Left lobe of liver (tissue), 2 donors: ENCODE measurements around the gene ZNF366. TPM values are rescaled to one million over a fixed set of nuclear protein-coding genes. Genes with fewer than 3 reads are reported as not detected.

Experiments used
- ATAC-seq: fragments of 200-7000 bp; cut with Tn5 transposase; one replicate; pipeline ENCODE4 v1.9.1; 2020; ENCODE audit warnings: mild to moderate bottlenecking, moderate library complexity
- DNase-seq: peaks from one replicate; pipeline ENCODE4 v3.0.0-alpha.2; 2020; ENCODE audit warnings: low spot score
- total RNA-seq: library from RNA; stranded (reverse); gene quantifications from one replicate; pipeline ENCODE4 v1.2.1, GENCODE V29; 2021
- donor health status: DM: no; HTN: no; CAD: no; lungs with moderate emphysema.
- donor health status: DM: no; HTN: yes; CAD: no.

ZNF366 gene
- total RNA-seq, 1 donor from 2014 or later = 1.7 TPM

GRCh38 chr5:72523960-72524582 lies 16.9 kb upstream of the ZNF366 start:
- no peak for DNase-seq

DNA sequence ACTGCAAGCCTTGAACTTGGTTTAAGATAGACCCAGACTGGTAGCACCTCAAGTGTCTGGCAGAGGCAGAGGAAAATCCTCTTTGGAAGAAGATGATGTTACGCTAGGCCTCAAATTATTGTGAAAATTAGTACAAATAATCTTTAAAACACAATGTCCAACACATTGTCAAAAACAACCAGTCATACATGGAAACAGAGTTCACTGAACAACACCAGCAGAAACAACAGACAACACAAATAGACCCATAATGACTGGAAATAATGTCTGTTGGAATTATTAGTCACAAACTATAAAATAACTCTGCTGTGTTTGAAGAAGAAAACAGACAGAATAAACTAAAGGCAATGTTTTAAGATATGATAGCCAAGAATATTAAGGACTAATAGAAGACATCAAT lies 15.4 kb upstream of the ZNF366 start:
- no peak for DNase-seq
- no peak for ATAC-seq

More at GRCh38 chr5:72523960-72524582, 16.9 kb upstream of the ZNF366 start:
- ATAC-seq = peak; percentile 65

DNA sequence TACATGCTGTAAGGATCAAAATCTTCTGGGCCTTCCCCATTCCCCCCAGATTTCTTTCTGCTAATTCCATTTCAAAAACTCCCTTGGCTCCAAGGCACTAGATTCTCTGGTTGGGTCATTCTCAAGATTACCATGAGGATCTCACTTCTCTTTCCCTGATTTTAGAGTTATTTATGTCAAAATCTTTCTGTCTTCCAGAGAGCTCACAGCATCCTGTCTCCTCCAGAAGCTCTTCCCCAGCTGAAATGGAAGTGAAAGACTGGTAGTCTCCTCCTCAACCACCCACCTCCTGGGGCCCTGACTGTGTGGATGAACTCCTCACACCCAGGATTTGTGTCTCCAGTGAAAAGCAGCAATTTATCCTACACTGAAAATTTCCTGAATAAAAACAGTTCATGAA lies 11.9 kb upstream of the ZNF366 start:
- DNase-seq (no peak), ATAC-seq (no peak)

DNA sequence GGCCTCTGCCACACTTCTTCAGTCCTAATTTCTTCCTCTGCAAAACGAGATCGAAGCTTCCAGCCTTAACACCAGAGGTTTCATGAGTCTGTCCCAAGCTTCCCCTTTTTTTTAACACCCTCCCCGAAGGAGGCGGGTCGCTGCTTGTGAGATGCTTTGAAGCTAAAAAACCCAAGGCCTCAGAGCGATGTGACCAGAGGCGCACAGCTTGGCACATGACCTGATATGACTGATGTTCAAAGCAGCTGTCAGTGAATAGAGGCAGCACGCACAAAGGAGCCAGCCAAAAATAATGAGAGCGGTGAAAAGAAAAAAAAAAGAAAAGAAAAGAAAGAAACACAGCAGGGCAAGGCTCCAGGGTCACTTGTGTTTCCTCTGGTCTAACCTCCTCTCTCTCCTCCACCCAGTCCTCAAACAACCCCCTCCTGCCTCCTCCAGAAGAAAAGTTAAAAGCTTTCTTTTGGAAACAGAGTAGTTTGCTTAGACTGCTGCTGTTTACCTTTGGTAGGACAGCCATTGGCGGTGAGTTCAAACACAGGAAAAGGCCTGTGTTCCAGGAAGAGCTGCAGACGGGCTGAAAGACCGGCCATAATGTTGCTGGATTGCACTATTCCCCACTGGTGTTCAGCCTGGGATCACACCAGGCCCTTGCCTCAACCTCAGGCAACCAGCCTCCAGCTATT lies 10.9 kb upstream of the ZNF366 start:
- no peak for DNase-seq

GRCh38 chr5:72516916-72517315 lies 9.7 kb upstream of the ZNF366 start:
- ATAC-seq (no peak), DNase-seq (no peak)

More for the DNA sequence above, 10.9 kb upstream of the ZNF366 start:
- ATAC-seq = no peak

- no peak for ATAC-seq
These were observed 8.0 kb upstream of the ZNF366 start for GRCh38 chr5:72515211-72515610.

GRCh38 chr5:72512593-72512860 lies 5.3 kb upstream of the ZNF366 start:
- DNase-seq = no peak
- no peak for ATAC-seq

More at GRCh38 chr5:72515211-72515610, 8.0 kb upstream of the ZNF366 start:
- no peak for DNase-seq

DNA sequence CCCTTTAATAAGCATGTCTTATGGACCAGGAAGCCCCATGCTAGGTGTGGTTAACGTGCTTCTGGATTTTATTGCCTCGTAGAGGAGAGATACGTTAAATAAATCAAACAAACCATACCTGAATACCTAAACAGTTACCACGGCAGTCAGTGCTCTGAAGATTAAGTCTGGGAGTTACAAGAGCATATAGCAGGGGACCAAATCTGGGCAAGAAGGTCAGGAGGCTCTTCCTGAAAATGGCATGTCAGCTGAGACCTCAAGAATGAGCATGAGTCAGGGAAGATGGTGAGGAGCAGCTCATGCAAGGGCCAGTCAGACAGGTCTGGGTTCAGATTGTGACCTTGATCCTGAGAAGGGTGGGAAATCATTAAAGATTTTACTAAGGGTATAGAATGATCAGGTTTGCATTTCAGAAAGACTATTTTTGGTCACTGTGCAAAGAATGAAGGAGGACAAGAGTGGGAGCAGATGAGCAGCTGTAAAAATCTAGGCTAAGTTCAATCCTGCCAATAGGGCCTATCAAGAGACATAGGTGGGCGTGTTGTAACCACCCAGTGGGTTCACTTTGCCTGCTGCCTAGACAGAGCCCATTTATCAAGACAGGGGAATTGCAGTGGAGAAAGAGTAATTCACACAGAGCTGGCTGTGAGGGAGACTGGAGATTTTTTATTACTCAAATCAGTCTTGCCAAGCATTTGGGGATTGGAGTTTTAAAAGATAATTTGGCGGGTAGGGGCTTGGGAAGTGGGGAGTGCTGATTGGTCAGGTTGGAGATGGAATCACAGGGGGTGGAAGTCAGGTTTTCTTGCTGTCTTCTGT lies 4.8 kb upstream of the ZNF366 start:
- ATAC-seq (no peak), DNase-seq (no peak)

GRCh38 chr5:72511366-72511765 lies 4.2 kb upstream of the ZNF366 start:
- ATAC-seq = no peak
- no peak for DNase-seq

DNA sequence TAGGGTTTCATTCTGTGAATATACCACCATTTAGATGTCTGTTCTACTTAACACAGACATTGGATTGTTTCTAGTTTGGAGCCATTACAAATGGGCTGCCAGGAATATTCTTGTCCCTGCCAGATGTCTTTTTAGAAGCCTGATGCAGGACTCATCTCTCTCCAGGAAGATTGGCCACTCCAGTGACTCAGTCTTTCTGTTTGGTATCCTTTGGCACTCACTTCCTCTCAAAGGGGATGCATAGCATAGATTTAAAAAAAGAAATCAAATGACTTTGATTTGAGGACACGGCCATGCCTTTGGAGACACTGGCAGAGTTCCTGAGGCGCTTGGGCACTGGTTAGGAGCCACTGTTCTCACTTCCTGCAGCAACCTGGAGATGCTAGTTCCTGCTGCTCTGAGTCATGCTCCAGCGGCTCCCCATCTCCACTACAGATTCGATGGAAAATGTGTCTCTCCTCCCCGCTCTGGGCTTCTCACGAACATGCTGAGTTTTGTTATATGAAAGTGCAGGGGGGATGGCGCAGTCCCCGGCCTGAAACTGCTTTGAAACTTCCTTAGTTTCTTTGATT lies 3.5 kb upstream of the ZNF366 start:
- ATAC-seq = no peak
- DNase-seq = no peak

- ATAC-seq = no peak
- no peak for DNase-seq
These were observed 2.2 kb upstream of the ZNF366 start for GRCh38 chr5:72509401-72509800.

DNA sequence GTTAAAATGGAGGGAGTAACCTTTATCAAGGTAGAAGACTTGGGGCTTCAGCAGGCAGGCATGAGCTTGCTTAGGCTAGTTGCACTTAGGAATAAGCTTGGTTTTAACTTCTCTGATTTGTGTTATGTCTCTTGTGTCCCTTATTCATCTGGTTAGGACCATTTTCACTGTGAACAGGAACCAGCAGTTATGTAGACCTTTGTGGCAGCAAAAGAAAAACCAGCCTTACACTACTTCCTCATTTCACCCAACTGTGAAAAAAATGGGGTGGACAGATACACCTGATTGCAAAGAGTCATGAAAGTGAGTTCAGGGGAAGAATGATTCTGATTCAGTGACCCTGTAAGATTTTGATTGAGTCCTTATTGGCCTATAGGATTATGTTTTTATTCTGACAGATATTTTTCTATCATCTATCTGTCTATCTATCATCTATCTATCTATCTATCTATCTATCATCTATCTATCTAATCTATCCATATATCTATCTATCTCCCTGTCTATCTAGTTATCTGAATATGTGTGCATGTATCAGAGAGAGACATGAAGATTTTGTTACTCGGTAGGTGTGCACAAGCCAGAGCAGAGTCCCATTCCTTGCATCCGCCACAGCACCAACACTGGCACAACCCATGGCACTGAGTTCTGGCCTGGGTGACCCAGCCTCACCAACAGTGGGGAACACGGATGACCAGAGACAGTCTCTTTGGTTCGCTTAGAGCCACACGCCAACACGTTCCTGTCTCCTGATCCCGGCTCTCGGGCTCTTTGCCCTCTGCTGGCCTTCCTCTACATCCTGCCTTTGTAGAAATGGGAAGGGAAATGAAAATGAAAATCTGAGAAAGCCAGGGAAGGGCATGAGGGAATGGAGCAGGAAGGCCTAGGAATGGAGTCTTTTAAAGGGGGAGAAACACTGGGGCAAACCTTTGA lies 1.3 kb upstream of the ZNF366 start:
- peak; percentile 17 for ATAC-seq
- DNase-seq = no peak

GRCh38 chr5:72507907-72508238 lies 663 bp upstream of the ZNF366 start:
- ATAC-seq (no peak), DNase-seq (no peak)

DNA sequence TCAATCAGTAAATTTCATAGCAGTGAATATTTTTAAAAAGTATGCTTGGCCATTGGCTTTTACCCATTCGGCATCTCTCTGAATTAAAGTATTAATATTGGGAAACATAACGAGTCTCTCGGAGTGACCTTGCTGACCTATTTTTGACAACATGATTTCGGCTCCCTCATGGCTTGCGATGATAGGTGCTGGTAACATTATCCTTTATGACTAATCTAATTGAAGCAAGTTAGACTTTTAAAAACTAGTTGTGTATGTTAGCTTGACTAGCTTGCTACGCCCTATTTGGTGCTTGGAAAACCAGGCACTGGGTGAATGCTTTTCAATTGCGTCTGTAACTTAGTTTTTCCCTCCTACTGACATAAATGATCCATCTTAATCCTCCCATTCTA lies 1.1 kb downstream of the ZNF366 start:
- ATAC-seq (no peak), DNase-seq (no peak)

DNA sequence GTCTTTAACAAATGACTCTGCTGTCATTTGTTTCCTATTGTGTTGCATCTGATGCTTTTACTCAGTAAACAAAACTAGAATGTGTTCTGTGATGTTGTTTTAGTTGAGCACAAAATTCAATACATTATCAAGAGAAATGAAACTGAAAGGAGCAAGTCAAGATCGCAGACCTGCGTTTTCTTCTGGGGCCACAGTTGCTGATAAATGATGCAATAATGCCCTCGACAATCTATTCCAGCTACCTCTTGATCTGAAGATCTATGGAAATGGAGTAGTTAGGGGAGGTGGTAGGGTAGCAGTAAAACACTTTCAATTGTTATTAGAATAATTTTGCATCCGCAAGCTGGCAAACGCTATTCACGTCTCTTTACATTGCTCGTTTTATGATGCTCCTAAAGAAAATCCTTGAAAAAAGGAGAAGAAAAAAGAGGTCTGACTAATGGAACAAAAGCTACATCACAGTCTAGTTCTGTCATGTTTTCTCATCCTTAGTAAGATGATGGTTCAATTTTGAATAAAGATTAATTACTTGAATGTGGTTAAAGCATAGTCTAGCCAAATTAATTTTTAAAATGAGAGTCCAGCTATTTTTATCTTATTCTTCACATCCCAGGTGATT lies 1.6 kb downstream of the ZNF366 start:
- no peak for DNase-seq
- ATAC-seq = no peak

- no peak for DNase-seq
- ATAC-seq = no peak
These were observed 2.2 kb downstream of the ZNF366 start for GRCh38 chr5:72505016-72505415.

- DNase-seq (no peak), ATAC-seq (peak; percentile 51)
These were observed 3.2 kb downstream of the ZNF366 start for GRCh38 chr5:72503888-72504491.

- DNase-seq (no peak), ATAC-seq (no peak)
These were observed 5.7 kb downstream of the ZNF366 start for GRCh38 chr5:72501488-72501887.

- ATAC-seq (peak; percentile 40), DNase-seq (no peak)
These were observed 7.5 kb downstream of the ZNF366 start for GRCh38 chr5:72499730-72500129.

- DNase-seq (no peak), ATAC-seq (no peak)
These were observed 8.1 kb downstream of the ZNF366 start for GRCh38 chr5:72499090-72499489.
